OCI-LY7 (cell line): ENCODE results near the gene RPS6KB2. TPM values are rescaled to one million over a fixed set of nuclear protein-coding genes. Genes with fewer than 3 reads are reported as not detected.

ENCODE experiments used
- BruUV-seq: library from RNA; stranded (reverse); fragments of 400-500 nt; replicated peaks from 2 replicates; lab custom pipeline; 2021; lab: Mats Ljungman, UMichigan
- CTCF ChIA-PET: fragments of 300-600 bp; sonication (Branson Sonifier 250); formaldehyde crosslinking; loops from one replicate; lab custom pipeline; 2022; ENCODE audit warnings: antibody characterized with exemption; ENCODE audit not compliant: unreplicated experiment; lab: Charles Lee
- POLR2A ChIA-PET: fragments of 300-600 bp; sonication (Branson Sonifier 250); formaldehyde crosslinking; loops from one replicate; lab custom pipeline; 2022; ENCODE audit warnings: antibody characterized with exemption; lab: Charles Lee
- DNase-seq: peaks from one replicate; pipeline ENCODE4 v3.0.0-alpha.2; 2015; ENCODE audit warnings: low spot score
- H2AFZ ChIP-seq: fragments of 200-600 bp; sonication (generic), shearing (Covaris generic); 2 replicates; pipeline ENCODE4 v1.6.1; 2014; ENCODE audit warnings: mild to moderate bottlenecking, antibody characterized with exemption, low read length, moderate library complexity
- H3K27ac ChIP-seq: fragments of 200-600 bp; sonication (generic); 2 replicates; pipeline ENCODE4 v1.5.1; 2014; ENCODE audit warnings: mixed run types, low read depth, mild to moderate bottlenecking, moderate library complexity, low read length, inconsistent platforms; ENCODE audit not compliant: poor library complexity, severe bottlenecking
- H3K36me3 ChIP-seq: fragments of 200-600 bp; sonication (generic); 2 replicates; pipeline ENCODE4 v1.6.1; 2014; ENCODE audit warnings: mild to moderate bottlenecking, antibody characterized with exemption, low read length, moderate library complexity, mixed read lengths; ENCODE audit not compliant: insufficient read depth
- H3K4me1 ChIP-seq: fragments of 200-600 bp; sonication (generic); 2 replicates; pipeline ENCODE4 v1.5.1; 2014; ENCODE audit warnings: mild to moderate bottlenecking, low read length; ENCODE audit not compliant: insufficient read depth, poor library complexity, severe bottlenecking
- H3K4me2 ChIP-seq: fragments of 200-600 bp; sonication (generic); 2 replicates; pipeline ENCODE4 v1.6.1; 2014; ENCODE audit warnings: mild to moderate bottlenecking, low read length
- H3K4me3 ChIP-seq: fragments of 200-600 bp; sonication (generic); 2 replicates; pipeline ENCODE4 v1.5.1; 2014; ENCODE audit warnings: mild to moderate bottlenecking, low read depth, low read length; ENCODE audit not compliant: poor library complexity, severe bottlenecking
- H3K79me2 ChIP-seq: fragments of 200-600 bp; sonication (generic); 2 replicates; pipeline ENCODE4 v1.6.1; 2016; ENCODE audit warnings: low read depth, mild to moderate bottlenecking, low read length, moderate library complexity, mixed read lengths; ENCODE audit not compliant: insufficient read depth
- H3K9me2 ChIP-seq: fragments of 200-600 bp; sonication (generic); 2 replicates; pipeline ENCODE4 v1.6.1; 2016; ENCODE audit warnings: mild to moderate bottlenecking, low read length, mixed read lengths; ENCODE audit not compliant: insufficient read depth
- H3K9me3 ChIP-seq: fragments of 200-600 bp; sonication (generic); 2 replicates; pipeline ENCODE4 v1.6.1; 2014; ENCODE audit warnings: mild to moderate bottlenecking, mixed run types, low read length, mixed read lengths
- H4K20me1 ChIP-seq: fragments of 200-600 bp; sonication (generic); 2 replicates; pipeline ENCODE4 v1.6.1; 2014; ENCODE audit warnings: mild to moderate bottlenecking, antibody characterized with exemption, low read length, moderate library complexity, mixed read lengths; ENCODE audit not compliant: insufficient read depth
- EZH2phosphoT487 ChIP-seq: fragments of 200-600 bp; sonication (generic); IDR thresholded peaks from 2 replicates; pipeline ENCODE4 v1.6.1; 2018; ENCODE audit warnings: low read depth, borderline replicate concordance, mild to moderate bottlenecking, mixed run types, antibody characterized with exemption, low read length, moderate library complexity, mixed read lengths
- intact Hi-C: fragments of 100-400 bp; cut with micrococcal nuclease; formaldehyde crosslinking; loops from one replicate; pipeline ENCODE4 v1.10.0; 2022; ENCODE audit not compliant: unreplicated experiment
- total RNA-seq, 2 experiments: library from RNA; depleted of rRNA in 1 of 2; stranded (reverse); fragments of >200 nt in 1 of 2; shearing (Covaris generic) in 1 of 2; gene quantifications; 2 replicates each; pipeline ENCODE4 v1.2.3, GENCODE V29; 2014 to 2022
- TF ChIP-seq, protein P1 (sequence below): fragments of 200-600 bp; sonication (generic); conservative IDR thresholded peaks from 2 replicates; pipeline ENCODE4 v1.5.1; 2014; ENCODE audit warnings: mild to moderate bottlenecking, antibody characterized with exemption, low read length, moderate library complexity, mixed read lengths

RPS6KB2 gene
- total RNA-seq, 2 experiments from 2014 or later, result 48.3 to 69.4 TPM

DNA sequence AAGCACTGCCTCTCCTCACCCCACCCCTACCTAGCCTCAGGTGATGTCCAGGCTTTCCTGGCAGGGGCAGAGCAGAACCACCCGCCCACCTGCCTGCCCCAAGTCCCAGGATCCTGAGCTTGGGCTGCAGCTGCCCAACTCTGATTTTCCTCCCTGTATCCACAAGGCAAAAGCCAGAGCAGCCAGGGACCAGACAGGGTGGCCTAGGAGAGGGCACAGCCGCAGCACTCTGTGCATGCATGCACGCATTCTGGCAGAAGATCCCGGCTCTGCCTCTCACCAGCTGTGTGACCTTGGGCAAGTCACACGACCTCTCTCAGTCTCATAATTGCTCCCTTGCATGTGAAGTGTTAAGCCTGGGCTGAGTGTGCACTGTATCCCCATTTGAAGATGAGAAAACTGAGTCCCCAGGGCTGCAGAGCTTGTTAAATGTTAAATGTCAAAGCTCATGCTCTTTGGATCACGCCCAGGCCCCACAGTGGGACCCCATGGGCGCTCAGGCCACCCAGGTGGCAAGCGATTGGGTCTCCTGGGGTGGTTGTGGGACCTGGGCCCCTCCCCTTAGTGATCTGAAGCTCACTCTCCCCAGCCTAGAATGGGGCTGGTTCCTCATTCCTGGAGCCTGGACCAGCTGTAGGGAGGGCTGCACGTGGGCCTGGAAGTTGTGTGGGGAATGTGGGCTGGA is 15.7 kb upstream of the RPS6KB2 start:
- BruUV-seq, result no TSS peak
- Histone ChIP-seq H4K20me1 (no peaks in the 10 kb centered on the region), H3K4me2 (no peak overlapping the region), H3K9me2 (no peaks in the 10 kb centered on the region), H3K4me3 (no peak overlapping the region), H3K4me1 (peaks cover 75% of the 10 kb centered on the region), H3K79me2 (peaks cover 5% of the 10 kb centered on the region; the same call in 1 of the 2 replicates), H3K36me3 (peaks cover 26% of the 10 kb centered on the region), H3K27ac (no peak overlapping the region), H2AFZ (no peak overlapping the region), H3K9me3 (no peaks in the 10 kb centered on the region)
- intact Hi-C loops, result no loop called here
- TF ChIP-seq, protein P1, sequence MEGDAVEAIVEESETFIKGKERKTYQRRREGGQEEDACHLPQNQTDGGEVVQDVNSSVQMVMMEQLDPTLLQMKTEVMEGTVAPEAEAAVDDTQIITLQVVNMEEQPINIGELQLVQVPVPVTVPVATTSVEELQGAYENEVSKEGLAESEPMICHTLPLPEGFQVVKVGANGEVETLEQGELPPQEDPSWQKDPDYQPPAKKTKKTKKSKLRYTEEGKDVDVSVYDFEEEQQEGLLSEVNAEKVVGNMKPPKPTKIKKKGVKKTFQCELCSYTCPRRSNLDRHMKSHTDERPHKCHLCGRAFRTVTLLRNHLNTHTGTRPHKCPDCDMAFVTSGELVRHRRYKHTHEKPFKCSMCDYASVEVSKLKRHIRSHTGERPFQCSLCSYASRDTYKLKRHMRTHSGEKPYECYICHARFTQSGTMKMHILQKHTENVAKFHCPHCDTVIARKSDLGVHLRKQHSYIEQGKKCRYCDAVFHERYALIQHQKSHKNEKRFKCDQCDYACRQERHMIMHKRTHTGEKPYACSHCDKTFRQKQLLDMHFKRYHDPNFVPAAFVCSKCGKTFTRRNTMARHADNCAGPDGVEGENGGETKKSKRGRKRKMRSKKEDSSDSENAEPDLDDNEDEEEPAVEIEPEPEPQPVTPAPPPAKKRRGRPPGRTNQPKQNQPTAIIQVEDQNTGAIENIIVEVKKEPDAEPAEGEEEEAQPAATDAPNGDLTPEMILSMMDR, result no peak
- no peak for TF ChIP-seq EZH2phosphoT487
- no peak for DNase-seq
- POLR2A ChIA-PET, result no interaction called here
- CTCF ChIA-PET, result interaction anchor here (1.6 kb wide), 2 partner anchors 8 to 26 kb away, joined by 4 to 6 read pairs; no protein-coding TSS in a partner anchor

DNA sequence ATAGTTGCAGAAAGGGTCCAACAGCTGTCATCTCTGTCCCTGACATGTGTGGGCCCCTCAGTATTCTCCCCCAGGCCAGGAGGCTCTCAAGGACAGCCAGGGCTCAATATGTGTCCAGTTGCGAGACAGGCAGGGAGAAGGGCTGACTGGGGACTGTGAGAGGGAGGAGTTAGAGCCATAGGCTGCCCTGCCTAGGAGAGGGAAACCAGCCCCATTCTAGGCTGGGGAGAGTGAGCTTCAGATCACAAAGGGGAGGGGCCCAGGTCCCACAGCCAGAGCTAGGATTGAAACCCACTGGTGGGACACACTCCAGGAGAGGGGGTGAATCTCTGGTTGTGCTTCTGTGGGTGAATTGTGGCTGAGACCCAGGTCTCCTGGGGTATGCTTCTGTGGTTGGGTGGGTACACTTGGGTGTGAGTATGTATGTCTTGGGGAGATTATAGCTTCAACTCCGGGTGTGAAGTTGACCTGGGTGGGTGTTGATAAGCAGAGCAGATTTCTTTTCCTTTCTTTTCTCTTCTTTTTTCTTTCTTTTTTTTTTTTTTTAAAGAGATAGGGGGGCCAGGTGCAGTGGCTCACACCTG is 14.9 kb upstream of the RPS6KB2 start:
- Histone ChIP-seq H3K4me3 (no peak overlapping the region), H3K9me3 (no peaks in the 10 kb centered on the region), H4K20me1 (no peaks in the 10 kb centered on the region), H3K36me3 (peaks cover 19% of the 10 kb centered on the region), H3K4me1 (peaks cover 70% of the 10 kb centered on the region), H2AFZ (no peak overlapping the region), H3K27ac (no peak overlapping the region), H3K9me2 (no peaks in the 10 kb centered on the region), H3K79me2 (no peaks in the 10 kb centered on the region), H3K4me2 (no peak overlapping the region)
- POLR2A ChIA-PET, result interaction anchor here (0.6 to 1.0 kb wide), 3 partner anchors 12 to 48 kb away, joined by 3 to 4 read pairs (median 4); partner anchors contain the start of gene PPP1CA
- TF ChIP-seq, protein P1, result no peak
- no peak for TF ChIP-seq EZH2phosphoT487
- intact Hi-C loops, result no loop called here
- no peak for DNase-seq
- CTCF ChIA-PET, result interaction anchor here (1.6 kb wide), 1 partner anchor 26 kb away, joined by 6 read pairs; no protein-coding TSS in a partner anchor
- BruUV-seq, result TSS peak; percentile 46
